ENCODE data around the gene CREBL2. TPM values are rescaled to one million over a fixed set of nuclear protein-coding genes. Genes with fewer than 3 reads are reported as not detected.
"Not testable (repeated sequence)": the region's sequence is repeated elsewhere in the genome, so short reads cannot be mapped to it uniquely, and the experiment has no call there.

The CREBL2 gene
- total RNA-seq, 1 experiment from 2014 or later: 17.8 TPM

DNA sequence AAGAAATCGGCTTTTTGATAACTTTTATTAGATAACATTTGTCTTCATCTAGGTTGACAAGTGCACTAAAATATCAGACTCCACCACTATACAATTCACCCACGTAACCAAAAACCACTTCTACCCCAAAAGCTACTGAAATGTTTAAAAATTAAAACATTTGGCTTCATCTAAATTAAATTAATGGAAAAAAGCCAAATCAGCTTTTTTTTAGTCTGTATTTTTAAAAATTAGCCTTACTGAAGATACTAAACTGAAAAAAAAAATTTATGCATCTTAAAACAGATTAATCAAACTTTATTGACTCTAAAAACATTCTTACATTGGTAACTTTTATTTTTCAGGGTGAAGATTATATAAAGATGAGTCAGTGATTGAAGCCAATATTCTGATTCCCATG lies 30.0 kb downstream of the CREBL2 start:
- ChIA-PET CTCF (no interaction called here), POLR2A (ENCODE audit: low non-redundant PET) (no interaction called here)
- DNase-seq (ENCODE audit: low spot score): no peak
- Histone ChIP-seq H3K27me3 (replicated peaks; ENCODE audit: insufficient read depth, low read depth, low read length, poor library complexity) (no peaks in the 10 kb centered on the region), H3K4me1 (ENCODE audit: insufficient read depth, low read length, poor library complexity, severe bottlenecking) (no peaks in the 10 kb centered on the region), H3K27ac (ENCODE audit: low read depth, low read length, poor library complexity, severe bottlenecking) (no peak overlapping the region), H3K9me3 (ENCODE audit: low read depth, low read length, poor library complexity, severe bottlenecking) (no peaks in the 10 kb centered on the region), H3K4me3 (ENCODE audit: low read depth, low read length, poor library complexity, severe bottlenecking) (no peak overlapping the region), H3K36me3 (ENCODE audit: insufficient read depth, low read length, poor library complexity, severe bottlenecking) (peaks cover 16% of the 10 kb centered on the region)
- BruUV-seq (replicated peaks): no TSS peak
- intact Hi-C loops (cut with micrococcal nuclease; ENCODE audit: unreplicated experiment): no loop called here
- TF ChIP-seq, protein P1, sequence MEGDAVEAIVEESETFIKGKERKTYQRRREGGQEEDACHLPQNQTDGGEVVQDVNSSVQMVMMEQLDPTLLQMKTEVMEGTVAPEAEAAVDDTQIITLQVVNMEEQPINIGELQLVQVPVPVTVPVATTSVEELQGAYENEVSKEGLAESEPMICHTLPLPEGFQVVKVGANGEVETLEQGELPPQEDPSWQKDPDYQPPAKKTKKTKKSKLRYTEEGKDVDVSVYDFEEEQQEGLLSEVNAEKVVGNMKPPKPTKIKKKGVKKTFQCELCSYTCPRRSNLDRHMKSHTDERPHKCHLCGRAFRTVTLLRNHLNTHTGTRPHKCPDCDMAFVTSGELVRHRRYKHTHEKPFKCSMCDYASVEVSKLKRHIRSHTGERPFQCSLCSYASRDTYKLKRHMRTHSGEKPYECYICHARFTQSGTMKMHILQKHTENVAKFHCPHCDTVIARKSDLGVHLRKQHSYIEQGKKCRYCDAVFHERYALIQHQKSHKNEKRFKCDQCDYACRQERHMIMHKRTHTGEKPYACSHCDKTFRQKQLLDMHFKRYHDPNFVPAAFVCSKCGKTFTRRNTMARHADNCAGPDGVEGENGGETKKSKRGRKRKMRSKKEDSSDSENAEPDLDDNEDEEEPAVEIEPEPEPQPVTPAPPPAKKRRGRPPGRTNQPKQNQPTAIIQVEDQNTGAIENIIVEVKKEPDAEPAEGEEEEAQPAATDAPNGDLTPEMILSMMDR (conservative IDR thresholded peaks at IDR 0.05; ENCODE audit: low read depth, low read length): no peak
- TF ChIP-seq EZH2 (IDR thresholded peaks at IDR 0.05; ENCODE audit: borderline replicate concordance, low read depth, low read length, poor library complexity, severe bottlenecking): no peak

DNA sequence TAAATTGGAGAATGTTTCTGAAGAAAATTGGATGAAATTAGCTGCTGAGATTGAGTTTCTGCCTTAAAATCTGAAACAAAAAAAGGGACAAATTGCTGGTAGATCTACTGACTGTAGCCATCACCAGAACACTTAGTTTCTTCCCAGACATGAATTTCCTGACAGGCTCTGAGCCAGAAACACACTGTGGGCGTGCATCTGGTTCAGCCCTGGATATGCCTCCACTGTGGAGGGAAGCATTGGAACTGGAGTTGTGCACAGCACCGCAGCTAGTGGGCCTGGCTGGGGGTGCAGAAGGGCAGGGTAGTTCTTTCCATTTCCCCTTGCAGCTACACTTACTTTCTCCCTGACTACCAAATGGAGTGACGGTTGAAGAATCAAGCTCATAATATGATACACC lies 31.2 kb downstream of the CREBL2 start:
- H3K27me3 ChIP-seq (replicated peaks; ENCODE audit: insufficient read depth, low read depth, low read length, poor library complexity): no peaks in the 10 kb centered on the region
- ChIA-PET CTCF (no interaction called here), POLR2A (ENCODE audit: low non-redundant PET) (no interaction called here)
- BruUV-seq (replicated peaks): TSS peak; percentile 16
- H3K9me3 ChIP-seq (ENCODE audit: low read depth, low read length, poor library complexity, severe bottlenecking): no peaks in the 10 kb centered on the region
- intact Hi-C loops (cut with micrococcal nuclease; ENCODE audit: unreplicated experiment): no loop called here
- no peak overlapping the region for H3K27ac ChIP-seq (ENCODE audit: low read depth, low read length, poor library complexity, severe bottlenecking)
- H3K4me3 ChIP-seq (ENCODE audit: low read depth, low read length, poor library complexity, severe bottlenecking): no peak overlapping the region
- H3K4me1 ChIP-seq (ENCODE audit: insufficient read depth, low read length, poor library complexity, severe bottlenecking): no peaks in the 10 kb centered on the region
- peaks cover 11% of the 10 kb centered on the region for H3K36me3 ChIP-seq (ENCODE audit: insufficient read depth, low read length, poor library complexity, severe bottlenecking)
- TF ChIP-seq, protein P1 (conservative IDR thresholded peaks at IDR 0.05; ENCODE audit: low read depth, low read length): no peak
- no peak for TF ChIP-seq EZH2 (IDR thresholded peaks at IDR 0.05; ENCODE audit: borderline replicate concordance, low read depth, low read length, poor library complexity, severe bottlenecking)
- DNase-seq (ENCODE audit: low spot score): no peak

DNA sequence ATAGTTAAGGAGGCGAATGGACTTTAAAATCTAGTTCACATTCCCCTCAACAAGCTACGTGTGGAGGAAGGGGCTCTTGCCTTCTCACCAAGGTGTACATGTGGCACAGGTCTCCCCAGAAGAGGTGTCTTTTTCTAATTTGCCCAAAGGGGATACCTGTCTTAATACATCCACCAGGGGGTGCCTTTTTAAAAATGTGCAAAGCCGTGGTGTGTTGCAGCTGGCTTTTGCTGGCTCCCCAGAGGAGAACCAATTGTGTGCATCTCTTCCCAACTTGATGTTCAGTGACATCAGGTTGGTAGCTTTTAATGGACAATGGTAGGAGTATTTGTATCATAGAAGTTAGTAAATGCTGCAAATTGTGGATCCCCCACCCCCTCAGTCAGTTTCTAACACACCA lies 33.8 kb downstream of the CREBL2 start:
- POLR2A ChIA-PET (ENCODE audit: low non-redundant PET): no interaction called here
- no peaks in the 10 kb centered on the region for H3K27me3 ChIP-seq (replicated peaks; ENCODE audit: insufficient read depth, low read depth, low read length, poor library complexity)
- no peak for TF ChIP-seq EZH2 (IDR thresholded peaks at IDR 0.05; ENCODE audit: borderline replicate concordance, low read depth, low read length, poor library complexity, severe bottlenecking)
- TF ChIP-seq, protein P1 (conservative IDR thresholded peaks at IDR 0.05; ENCODE audit: low read depth, low read length): peak; percentile 51
- no peaks in the 10 kb centered on the region for H3K4me1 ChIP-seq (ENCODE audit: insufficient read depth, low read length, poor library complexity, severe bottlenecking)
- H3K36me3 ChIP-seq (ENCODE audit: insufficient read depth, low read length, poor library complexity, severe bottlenecking): peaks cover 11% of the 10 kb centered on the region
- DNase-seq (ENCODE audit: low spot score): peak; percentile 41
- H3K27ac ChIP-seq (ENCODE audit: low read depth, low read length, poor library complexity, severe bottlenecking): no peak overlapping the region
- BruUV-seq (replicated peaks): no TSS peak
- H3K4me3 ChIP-seq (ENCODE audit: low read depth, low read length, poor library complexity, severe bottlenecking): no peak overlapping the region
- CTCF ChIA-PET: interaction anchor here (0.6 to 1.5 kb wide), 4 partner anchors 10 to 609 kb away, joined by 3 to 7 read pairs (median 4); no protein-coding TSS in a partner anchor
- H3K9me3 ChIP-seq (ENCODE audit: low read depth, low read length, poor library complexity, severe bottlenecking): peaks cover 9% of the 10 kb centered on the region
- intact Hi-C loops (cut with micrococcal nuclease; ENCODE audit: unreplicated experiment): no loop called here

DNA sequence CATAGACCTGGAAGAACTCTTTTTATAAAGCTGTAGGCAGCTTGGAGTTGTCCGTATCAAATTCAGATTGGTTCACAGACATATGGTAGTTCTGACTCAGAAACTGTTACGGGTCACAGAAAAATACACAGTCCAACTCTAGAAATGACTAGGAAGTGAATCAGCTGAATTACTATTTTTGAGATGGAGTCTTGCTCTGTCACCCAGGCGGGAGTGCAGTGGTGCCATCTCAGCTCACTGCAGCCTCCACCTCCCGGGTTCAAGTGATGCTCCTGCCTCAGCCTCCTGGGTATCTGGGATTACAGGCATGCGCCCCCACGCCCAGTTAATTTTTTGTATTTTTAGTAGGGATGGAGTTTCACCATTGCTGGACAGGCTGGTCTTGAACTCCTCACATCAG lies 34.3 kb downstream of the CREBL2 start:
- CTCF ChIA-PET: interaction anchor here (0.6 to 1.2 kb wide), 2 partner anchors 10 to 269 kb away, joined by 4 to 7 read pairs; no protein-coding TSS in a partner anchor
- H3K27me3 ChIP-seq (replicated peaks; ENCODE audit: insufficient read depth, low read depth, low read length, poor library complexity); POLR2A ChIA-PET (ENCODE audit: low non-redundant PET); intact Hi-C loops (cut with micrococcal nuclease; ENCODE audit: unreplicated experiment); H3K4me1 ChIP-seq (ENCODE audit: insufficient read depth, low read length, poor library complexity, severe bottlenecking); H3K36me3 ChIP-seq (ENCODE audit: insufficient read depth, low read length, poor library complexity, severe bottlenecking); H3K27ac ChIP-seq (ENCODE audit: low read depth, low read length, poor library complexity, severe bottlenecking); DNase-seq (ENCODE audit: low spot score); H3K9me3 ChIP-seq (ENCODE audit: low read depth, low read length, poor library complexity, severe bottlenecking); H3K4me3 ChIP-seq (ENCODE audit: low read depth, low read length, poor library complexity, severe bottlenecking); BruUV-seq (replicated peaks): not testable (repeated sequence)
